Activated CD8-positive, alpha-beta memory T cell treated with anti-CD3 and anti-CD28 coated beads for 1 hour (primary cell): ENCODE data around the gene ADAMTS13.
"Not testable (repeated sequence)": the region's sequence is repeated elsewhere in the genome, so short reads cannot be mapped to it uniquely, and the experiment has no call there.

Source experiments
- DNase-seq, 2 donors: peaks; one replicate each; pipeline ENCODE4 v3.0.0-alpha.2; 2020; ENCODE audit warnings: low read depth in 1 of 2; ENCODE audit errors: extremely low read depth in 1 of 2

Gene ADAMTS13

DNA sequence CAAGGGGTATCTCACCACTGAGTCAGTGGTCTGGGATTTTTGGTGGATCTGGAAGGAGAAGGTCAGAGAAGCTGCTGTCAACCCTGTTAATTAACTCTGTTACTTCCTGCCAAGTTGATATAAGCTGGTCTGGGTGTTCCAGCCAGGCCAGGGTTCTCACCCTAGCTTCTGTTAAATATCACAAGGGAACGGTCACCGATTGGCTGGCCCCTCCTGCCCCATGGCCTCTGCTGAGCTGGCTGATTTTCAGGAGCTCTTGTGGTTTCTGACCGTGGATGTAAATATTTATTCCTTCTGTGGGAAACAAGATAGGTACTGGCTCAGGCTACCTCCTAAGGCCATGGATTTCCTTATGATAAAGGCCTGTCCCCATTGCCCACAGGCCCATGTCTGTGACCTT is 1.0 kb downstream of the ADAMTS13 start:
- DNase-seq: no peak

DNA sequence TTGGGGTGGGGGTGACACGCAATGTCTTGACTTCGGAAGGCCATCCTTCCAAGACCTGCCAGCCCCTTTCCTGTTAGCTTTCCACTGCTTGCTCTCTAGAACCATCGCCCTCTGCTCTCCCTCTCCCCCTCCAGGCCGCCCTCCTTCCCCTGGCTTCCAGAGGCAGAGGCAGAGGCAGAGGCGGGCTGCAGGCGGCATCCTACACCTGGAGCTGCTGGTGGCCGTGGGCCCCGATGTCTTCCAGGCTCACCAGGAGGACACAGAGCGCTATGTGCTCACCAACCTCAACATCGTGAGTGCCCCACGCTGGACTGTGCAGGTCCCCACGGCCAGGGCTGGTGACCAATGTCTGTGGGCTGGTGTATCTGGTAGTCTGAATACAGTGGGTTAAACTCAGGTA is 2.0 kb downstream of the ADAMTS13 start:
- DNase-seq: no peak

GRCh38 chr9:133425049-133425632 is 3.0 kb downstream of the ADAMTS13 start:
- DNase-seq: no peak

- no peak for DNase-seq
Measured at GRCh38 chr9:133426011-133426410, 3.8 kb downstream of the ADAMTS13 start.

DNA sequence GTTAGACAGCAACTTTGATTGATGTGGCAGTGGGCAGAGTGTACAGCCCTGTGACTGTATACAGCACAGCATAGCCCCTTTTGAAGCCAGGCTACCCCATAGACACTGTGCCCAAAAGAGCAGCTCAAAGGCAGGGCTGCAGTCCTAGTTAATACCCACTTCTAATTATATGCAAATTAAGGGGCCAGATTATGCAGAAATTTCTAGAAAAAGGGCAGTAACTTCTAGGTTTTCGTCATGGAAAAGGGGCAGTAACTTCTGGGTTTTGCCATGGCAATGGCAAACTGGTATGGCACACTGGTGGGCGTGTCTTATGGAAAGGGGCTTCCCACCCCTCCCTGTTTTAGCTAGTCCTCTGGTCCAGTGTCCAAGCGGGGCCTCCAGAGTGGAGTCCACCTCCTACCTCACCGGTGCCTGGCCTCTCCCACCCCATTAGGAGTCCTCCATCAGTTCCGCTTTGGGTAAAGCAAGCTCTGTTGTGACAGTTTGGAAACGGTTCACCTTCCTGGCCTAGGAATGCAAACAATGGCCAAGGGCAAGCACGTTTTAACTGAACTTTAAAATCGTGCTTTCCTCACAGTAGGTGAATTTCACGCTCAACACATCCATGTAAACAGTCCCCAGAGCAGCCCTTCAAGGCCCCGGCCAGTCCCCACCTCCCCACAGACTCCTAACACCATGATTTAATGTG is 5.6 kb downstream of the ADAMTS13 start:
- no peak for DNase-seq

GRCh38 chr9:133428617-133429101 is 6.5 kb downstream of the ADAMTS13 start:
- DNase-seq: no peak

GRCh38 chr9:133429214-133429613 is 7.0 kb downstream of the ADAMTS13 start:
- no peak for DNase-seq

GRCh38 chr9:133429641-133430161 is 7.5 kb downstream of the ADAMTS13 start:
- DNase-seq: no peak

GRCh38 chr9:133430244-133430643 is 8.1 kb downstream of the ADAMTS13 start:
- no peak for DNase-seq

GRCh38 chr9:133433351-133433843 is 11.2 kb downstream of the ADAMTS13 start:
- no peak for DNase-seq

GRCh38 chr9:133436681-133437080 is 14.5 kb downstream of the ADAMTS13 start:
- DNase-seq: no peak

DNA sequence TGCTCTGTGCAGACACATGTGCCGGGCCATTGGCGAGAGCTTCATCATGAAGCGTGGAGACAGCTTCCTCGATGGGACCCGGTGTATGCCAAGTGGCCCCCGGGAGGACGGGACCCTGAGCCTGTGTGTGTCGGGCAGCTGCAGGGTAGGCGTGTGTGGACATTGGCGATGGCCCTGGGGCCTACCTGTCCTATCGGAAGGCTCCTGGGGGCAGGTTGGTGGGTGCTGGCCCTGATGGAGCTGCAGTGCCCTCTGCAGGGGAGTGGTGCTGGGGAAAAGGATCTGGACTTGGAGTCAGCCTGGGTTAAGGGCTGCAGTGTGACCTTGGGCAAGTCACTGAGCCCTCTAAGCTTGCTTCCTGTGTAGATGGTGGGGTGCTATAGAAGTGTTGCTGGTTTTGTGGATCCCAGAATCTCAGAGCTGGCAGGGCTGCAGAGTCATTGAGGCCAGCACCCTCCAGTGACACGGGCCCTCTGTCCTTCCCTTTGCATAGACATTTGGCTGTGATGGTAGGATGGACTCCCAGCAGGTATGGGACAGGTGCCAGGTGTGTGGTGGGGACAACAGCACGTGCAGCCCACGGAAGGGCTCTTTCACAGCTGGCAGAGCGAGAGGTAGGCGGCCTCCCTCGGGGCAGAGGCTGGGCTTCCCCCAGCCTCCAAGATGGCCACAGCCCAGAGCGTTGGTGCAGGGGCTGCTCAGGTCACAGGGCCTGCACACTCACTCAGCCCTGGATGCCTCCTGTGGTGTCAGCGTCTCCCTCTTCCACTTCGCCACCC is 15.8 kb downstream of the ADAMTS13 start:
- DNase-seq: no peak

DNA sequence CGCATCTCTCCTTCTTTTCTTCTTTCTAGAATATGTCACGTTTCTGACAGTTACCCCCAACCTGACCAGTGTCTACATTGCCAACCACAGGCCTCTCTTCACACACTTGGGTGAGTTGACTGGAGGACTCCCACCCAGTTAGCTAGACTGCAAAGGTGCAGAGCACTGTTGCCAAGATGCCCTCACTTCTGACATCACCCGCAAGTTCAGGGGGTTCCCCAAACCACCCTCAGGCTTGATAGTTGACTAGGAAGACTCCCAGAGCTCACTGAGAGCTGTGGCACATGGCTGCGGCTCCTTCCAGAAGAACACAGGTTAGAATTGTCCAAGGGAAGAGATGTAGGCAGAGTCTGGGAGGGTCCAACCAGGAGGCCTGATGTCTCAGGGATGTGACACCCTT is 17.2 kb downstream of the ADAMTS13 start:
- DNase-seq: no peak

- no peak for DNase-seq
Measured at GRCh38 chr9:133440874-133441273, 18.7 kb downstream of the ADAMTS13 start.

DNA sequence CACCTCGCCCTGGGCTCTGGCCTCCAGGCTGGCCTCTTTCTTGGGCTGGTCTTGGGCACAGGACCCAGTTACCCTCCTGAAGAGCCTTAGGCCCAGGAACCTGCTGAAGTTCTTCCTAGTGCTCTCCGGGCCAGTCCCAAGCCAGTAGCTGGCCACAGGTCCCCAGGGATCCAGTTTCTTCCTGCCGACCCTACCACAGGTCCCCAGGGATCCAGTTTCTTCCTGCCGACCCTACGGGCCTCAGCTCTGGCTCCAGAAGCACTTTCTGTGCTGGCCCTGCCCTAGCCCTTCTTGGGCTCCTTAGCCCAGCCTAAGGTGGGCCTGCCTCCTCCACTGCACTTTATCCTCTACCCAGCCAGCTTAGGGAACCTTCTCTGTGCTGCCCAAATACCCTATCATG is 19.4 kb downstream of the ADAMTS13 start:
- no peak for DNase-seq

GRCh38 chr9:133443248-133443647 is 21.1 kb downstream of the ADAMTS13 start:
- no peak for DNase-seq

DNA sequence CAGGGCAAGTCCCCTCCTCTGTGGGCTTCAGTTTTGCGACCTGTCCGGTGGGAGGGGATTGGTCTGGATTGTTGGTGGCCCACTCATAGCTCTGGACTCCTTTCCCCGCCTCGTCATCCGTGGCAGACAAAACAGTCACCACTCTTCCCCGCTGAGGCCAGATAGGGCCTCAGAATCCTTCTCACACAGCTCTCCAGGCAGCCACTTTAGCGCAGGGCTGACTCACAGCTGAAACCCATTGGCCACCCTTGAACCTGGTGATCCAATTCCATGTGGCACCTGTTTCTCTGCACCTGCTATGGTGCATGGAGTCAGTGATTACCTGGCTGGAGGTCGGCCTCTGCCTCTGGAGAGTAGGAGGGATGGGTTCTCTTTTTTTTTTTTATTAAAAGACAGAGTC is 21.8 kb downstream of the ADAMTS13 start:
- DNase-seq: no peak

DNA sequence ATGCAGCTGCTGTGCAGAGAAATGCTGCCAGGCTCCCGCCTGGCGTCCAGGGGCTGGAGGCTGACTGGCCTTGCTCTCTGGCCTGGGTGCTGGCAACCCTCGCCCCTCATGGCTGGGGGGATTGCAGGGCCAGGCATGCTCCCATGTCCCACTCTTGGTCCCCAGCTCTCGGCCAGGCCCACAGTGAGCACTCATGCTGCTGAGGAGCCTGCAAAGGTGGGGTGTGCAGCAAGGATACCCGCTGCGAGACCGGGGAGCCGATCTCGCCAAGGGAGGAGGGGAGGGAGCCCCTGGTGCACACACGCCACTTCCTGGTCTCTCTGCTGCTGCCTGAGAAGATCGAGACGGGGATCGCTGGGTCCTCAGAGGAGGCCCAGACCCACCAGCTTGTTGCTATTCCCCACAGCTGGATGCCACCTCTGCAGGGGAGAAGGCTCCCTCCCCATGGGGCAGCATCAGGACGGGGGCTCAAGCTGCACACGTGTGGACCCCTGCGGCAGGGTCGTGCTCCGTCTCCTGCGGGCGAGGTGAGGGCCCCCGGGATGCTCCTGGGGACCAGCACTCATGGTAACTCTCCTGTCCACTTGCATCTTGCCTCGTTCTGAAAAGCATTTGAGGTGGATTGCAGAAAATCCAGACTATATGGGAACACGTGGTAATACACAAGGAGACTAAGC is 23.3 kb downstream of the ADAMTS13 start:
- no peak for DNase-seq

GRCh38 chr9:133448487-133448972 is 26.4 kb downstream of the ADAMTS13 start:
- DNase-seq: no peak

DNA sequence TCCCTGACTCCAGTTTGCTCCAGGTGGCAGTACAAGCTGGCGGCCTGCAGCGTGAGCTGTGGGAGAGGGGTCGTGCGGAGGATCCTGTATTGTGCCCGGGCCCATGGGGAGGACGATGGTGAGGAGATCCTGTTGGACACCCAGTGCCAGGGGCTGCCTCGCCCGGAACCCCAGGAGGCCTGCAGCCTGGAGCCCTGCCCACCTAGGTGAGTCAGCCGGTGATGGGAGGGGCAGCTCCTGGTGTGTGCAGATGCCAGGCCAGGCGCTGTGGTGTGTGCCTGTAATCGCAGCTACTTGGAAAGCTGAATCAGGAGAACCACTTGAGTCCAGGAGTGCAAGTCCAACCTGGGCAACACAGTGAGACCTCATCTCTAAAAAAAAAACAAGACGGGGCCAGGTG is 27.6 kb downstream of the ADAMTS13 start:
- DNase-seq: no peak

GRCh38 chr9:133451865-133452264 is 29.7 kb downstream of the ADAMTS13 start:
- DNase-seq: not testable (repeated sequence)
